Measurements from ENCODE around the gene LY86.

LY86 gene

DNA sequence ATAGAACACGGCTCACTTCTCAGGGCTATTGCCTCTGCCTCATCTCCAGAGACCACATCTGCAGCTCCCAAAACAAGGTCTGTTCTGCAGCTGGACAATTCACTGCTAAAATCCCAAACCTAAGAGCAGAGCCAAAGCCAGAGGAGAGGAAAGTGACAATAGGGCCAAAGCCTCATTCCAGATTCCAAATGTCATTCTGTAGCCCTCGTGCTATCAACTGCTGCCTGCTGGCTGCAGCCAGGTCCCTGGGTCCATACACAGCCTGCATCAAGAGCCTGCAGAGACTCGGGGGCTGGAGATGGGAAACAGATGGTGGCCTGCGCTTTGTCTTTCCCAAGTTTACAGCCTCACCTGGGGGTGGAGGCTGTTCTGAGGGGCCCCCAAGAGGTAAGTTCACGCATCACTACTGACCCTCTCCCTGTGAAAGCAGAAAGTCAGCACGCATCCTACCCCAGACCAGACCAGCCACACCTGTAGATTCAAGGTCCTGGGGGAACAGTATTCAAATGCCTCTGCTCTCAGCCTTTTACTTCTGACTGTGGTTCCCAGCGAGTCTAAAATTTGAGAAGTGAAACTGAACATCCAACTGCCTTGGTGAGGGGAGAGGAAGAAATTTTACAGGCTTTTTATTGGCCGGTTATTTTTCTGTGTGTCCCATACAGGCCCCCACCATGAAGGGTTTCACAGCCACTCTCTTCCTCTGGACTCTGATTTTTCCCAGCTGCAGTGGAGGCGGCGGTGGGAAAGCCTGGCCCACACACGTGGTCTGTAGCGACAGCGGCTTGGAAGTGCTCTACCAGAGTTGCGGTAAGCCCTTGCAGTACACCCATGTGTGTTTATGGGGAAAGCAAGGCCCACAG lies at the start of gene LY86:
Gene LY86, plus strand, starts transcription at position 657 of the 860 bp plus-strand sequence. Its CDS starts 15 bp downstream, at position 672.
- no peak for DNase-seq (ENCODE audit: low read depth)

- DNase-seq (ENCODE audit: low read depth), result no peak
Observed at GRCh38 chr6:6539036-6539435, 49.5 kb upstream of the LY86 start.

GRCh38 chr6:6542357-6542756 lies 46.2 kb upstream of the LY86 start:
- DNase-seq (ENCODE audit: low read depth), result no peak

DNA sequence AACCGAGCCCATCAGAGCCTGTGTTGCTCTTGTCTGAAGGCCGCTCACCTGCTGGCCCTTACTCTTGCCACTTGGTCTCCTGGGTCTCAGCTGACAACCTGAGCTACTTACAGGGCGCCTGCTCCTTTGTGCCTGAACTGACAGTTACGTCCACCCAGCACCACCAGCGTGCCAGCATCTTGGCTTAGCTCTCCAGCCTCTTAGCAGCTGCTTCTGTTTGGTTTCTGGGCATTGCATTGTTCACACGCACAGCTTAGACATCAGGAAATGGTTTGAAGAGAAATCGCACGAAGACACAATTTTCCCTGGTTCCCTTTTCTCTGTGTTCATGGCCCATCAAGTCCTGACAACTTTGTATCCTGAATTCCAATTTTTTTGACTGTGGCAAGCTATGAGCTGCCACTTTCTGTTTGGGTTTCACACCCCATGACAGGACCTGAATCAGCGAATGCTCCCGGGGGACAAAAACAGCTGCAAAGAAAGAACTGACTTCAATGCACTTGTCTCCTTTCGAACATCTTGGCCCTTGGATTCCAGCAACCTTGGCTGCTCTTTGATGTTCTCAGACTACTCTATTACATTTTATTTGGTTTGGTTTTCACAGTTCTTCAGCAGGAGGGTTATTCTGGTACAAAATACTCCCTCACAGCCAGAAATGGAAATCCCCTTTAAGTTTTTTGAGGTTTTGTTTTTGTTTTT lies 45.2 kb upstream of the LY86 start:
- no peak for DNase-seq (ENCODE audit: low read depth)

- DNase-seq (ENCODE audit: low read depth), result no peak
Observed at GRCh38 chr6:6545616-6546317, 42.8 kb upstream of the LY86 start.

DNA sequence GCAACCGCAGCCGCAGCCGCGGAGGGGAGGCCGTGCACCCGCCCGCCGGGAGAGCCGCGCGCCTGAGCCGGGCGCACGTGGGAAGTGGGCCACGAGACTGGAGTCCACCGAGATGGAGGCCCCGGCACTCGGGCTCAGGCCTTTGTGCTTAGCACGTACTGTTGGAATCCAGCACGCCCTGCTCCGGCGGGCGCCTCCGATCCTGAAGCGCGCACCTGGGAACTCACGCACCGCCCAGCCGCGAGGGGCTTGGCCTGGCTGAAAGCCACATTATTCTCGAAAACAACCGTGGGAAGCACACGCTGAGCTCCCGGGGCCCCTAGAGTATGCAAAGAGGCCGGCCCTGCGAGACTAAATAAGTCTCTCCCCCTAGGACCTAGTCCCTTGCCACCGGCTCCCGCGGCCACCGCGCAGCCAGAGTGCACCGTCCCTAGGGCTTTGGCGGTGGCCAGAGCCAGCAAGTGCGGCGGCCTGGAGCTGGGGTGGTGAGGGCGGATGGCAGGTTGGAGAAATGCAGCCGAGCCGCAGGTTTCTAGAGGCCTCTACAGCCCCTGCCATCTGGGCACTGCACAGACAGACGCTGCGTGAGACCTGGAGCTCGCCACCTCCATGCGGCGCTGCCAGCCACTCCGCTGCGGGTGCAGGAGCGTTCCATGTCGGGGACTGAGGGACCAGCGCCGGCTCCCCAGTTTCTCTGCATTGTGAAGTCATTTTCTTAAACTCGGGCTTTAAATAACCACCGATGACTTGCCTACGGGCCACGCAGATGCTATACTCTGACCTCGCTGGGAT lies 42.0 kb upstream of the LY86 start:
- no peak for DNase-seq (ENCODE audit: low read depth)

DNA sequence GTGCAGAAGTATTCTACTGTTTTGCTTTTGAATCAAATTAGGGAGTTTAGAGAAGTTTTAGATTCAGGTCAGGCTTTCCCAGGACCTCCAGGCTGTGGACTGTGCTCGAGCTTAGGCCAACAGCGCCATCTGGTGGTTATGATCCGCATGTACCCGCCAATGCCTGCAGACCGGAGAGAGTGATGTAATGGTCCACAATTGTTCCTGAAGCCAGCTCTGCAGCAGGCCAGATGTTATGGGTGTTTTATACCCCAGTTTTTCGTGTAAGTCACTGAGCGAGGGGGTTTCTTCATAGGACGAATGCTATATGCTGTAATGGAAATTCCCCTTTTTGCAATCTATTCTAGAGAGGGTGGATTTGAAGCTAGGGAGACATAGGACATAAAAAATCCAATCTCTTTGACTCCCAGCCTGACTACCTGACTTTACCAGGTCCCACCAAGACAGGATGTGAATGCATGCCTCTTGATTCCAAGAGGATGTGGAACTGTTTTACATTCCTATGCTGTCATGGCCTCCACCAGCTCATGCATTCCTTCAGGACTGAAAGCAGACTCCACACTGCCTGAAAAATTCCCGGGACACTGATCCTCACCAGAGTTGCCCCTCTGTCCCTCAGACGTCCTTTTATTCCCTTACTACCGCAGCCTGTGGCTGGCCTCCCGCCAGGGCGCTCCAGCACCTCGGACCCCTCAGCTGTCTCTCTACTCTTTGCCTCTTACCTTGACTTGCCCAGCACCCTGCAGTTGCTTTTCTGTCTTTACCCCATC lies 41.2 kb upstream of the LY86 start:
- DNase-seq (ENCODE audit: low read depth), result peak; percentile 9

GRCh38 chr6:6556161-6556737 lies 32.3 kb upstream of the LY86 start:
- DNase-seq (ENCODE audit: low read depth), result no peak

DNA sequence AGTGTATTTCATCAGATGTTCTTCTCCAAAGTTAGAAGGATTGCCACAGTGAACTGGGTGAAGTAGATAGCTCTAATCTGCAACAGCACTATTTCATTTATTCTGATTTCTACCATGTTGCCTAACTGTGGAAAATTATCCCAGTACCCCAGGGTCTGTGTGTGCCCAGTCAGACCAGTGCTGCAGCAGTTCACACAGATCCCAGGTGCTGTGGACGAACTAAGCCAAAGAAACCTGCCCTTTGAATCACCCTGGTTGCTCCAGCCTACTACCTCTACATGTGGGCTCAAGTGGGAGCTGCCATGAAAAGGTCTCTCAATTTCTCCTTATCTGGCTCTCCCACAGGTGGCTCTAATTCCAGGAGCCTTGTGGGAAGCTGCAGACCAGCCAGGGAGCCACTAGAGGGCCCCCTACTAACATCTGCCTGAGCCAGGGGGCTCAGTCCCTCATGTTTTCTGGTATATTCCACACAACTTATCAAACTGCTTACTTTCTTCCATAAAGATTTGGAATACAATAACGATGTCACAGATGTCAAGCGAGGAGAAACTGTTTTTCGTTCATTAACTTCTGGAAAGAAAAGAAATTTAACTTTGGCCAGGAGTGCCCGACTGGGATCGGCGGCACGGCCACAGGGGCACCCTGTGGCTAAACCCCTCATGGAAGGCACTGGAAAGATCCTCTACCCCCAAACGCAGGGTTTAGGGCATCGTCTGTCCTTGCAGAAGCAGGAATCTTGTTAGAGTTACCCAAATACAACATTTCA lies 31.6 kb upstream of the LY86 start:
- no peak for DNase-seq (ENCODE audit: low read depth)

DNA sequence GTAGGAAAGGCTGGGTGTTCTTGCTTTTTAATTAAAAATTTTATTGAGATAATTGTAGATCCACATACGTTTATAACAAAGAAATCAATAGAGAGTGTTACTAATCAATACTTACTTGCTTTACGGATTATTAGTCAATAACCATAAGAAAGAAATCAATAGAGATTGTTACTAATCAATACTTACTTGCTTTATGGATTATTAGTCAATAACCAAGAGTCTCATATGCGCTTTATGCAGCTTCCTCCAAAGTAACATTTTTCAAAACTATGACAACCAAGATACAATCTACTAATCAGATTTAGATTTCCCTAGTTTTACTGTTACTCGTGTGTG lies 31.0 kb upstream of the LY86 start:
- no peak for DNase-seq (ENCODE audit: low read depth)

DNA sequence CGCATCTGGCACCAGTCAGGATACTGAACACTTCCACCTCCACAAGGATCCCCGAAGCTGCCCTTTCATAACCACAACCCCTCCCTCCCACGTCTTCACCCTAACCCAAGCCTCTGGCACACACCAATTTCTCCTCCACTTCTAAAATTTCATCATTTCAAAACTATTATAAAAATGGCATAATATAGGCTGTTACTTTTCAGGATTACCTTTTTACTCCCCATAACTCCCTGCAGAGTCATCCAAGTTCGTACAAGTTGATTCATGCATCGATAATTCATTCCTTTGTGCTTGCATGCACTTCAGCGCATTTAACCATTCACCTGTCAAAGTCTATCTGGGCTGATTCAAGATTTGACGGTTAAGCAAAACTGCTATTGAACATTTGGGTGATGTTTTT lies 30.6 kb upstream of the LY86 start:
- no peak for DNase-seq (ENCODE audit: low read depth)

DNA sequence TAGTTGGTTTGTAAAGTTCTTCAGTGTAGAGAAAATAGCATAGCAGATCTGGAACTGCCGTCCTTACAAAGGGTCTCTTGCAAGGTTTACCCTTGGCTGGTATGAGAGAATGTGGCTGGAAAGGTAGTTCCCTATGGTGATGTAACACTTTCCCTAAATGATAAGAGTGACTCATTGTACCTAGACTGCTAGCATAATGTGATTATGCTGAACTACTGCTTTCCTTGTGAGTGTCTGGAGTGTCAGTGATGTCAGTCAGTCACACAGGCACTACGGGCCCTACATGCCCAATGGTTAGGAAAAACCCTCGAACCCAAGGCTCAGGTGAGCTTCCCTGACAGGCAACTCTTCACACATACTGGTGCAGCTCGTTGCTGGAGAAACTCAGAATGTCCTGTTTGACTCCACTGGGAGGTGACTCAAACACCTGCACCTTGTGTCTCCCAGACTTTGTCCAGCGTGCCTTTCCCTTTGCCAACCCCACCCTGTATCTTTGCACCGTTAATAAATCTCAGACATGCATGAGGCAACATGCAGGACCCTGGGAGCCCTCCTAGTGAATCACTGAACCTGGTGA lies 28.4 kb upstream of the LY86 start:
- no peak for DNase-seq (ENCODE audit: low read depth)

DNA sequence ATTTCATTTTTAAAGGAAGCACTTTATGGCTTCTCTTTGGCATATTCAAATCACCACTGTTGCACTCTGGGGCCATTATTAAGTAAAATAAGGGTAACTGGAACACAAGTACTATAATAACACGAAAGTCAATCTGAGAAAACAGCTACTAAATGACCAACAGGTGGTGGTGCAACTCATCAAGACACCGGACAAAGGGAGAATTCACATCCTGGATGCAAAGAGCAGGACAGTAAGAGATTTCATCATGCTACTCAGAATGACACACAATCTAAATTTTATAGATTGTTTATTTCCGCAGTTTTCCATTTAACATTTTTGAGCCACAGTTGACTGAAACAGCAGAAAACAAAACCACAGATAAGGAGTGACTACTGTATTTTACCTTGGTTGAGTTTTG lies 27.6 kb upstream of the LY86 start:
- DNase-seq (ENCODE audit: low read depth), result no peak

- no peak for DNase-seq (ENCODE audit: low read depth)
Observed at GRCh38 chr6:6564154-6564553, 24.4 kb upstream of the LY86 start.

GRCh38 chr6:6565069-6565468 lies 23.5 kb upstream of the LY86 start:
- no peak for DNase-seq (ENCODE audit: low read depth)

- DNase-seq (ENCODE audit: low read depth), result no peak
Observed at GRCh38 chr6:6565488-6565887, 23.0 kb upstream of the LY86 start.

DNA sequence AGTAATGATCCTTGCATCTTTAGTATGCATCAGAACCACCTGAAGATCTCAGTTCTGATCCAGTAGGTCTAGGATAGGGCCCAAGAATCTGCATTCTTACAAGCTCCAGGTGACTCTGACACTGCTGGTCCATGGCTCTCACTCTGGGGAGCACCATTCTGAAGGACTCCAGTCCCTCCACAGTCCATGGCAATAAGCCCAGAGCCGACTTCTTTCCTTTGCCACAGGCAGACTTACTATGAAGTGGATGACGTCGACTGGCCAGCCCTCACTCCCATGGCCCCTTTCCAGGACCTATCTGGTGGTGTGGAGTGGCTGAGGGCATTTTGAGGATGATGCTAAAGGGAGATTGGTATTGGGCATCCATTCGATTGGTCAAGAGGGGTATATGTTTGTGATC lies 21.8 kb upstream of the LY86 start:
- DNase-seq (ENCODE audit: low read depth), result no peak

- no peak for DNase-seq (ENCODE audit: low read depth)
Observed at GRCh38 chr6:6569096-6569810, 19.3 kb upstream of the LY86 start.

- no peak for DNase-seq (ENCODE audit: low read depth)
Observed at GRCh38 chr6:6569811-6570164, 18.7 kb upstream of the LY86 start.

All from HS-27A (cell line).